Activated CD4-positive, alpha-beta T cell treated with anti-CD3 and anti-CD28 coated beads, Interleukin-2, amount 10 ng/mL, durations not matched to agents 24 days and 14 days (primary cell): ENCODE results near the gene ITPR2. TPM values are rescaled to one million over a fixed set of nuclear protein-coding genes. Genes with fewer than 3 reads are reported as not detected.

Experiments
- DNase-seq: peaks from one replicate; pipeline ENCODE4 v3.0.0; 2022
- H3K27ac Mint-ChIP-seq: one replicate; pipeline ENCODE4 v1.8.0; 2022; ENCODE audit warnings: mild to moderate bottlenecking, mixed read lengths
- H3K27me3 Mint-ChIP-seq: one replicate; pipeline ENCODE4 v1.8.0; 2022; ENCODE audit warnings: mixed read lengths
- H3K36me3 Mint-ChIP-seq: one replicate; pipeline ENCODE4 v1.8.0; 2022; ENCODE audit warnings: low read depth, mild to moderate bottlenecking, mixed read lengths
- H3K4me1 Mint-ChIP-seq: one replicate; pipeline ENCODE4 v1.8.0; 2021; ENCODE audit warnings: mixed read lengths
- H3K4me3 Mint-ChIP-seq: one replicate; pipeline ENCODE4 v1.8.0; 2022; ENCODE audit warnings: mild to moderate bottlenecking, moderate library complexity, mixed read lengths
- H3K9me3 Mint-ChIP-seq: one replicate; pipeline ENCODE4 v1.8.0; 2021; ENCODE audit warnings: mixed read lengths
- intact Hi-C: fragments of 100-400 bp; cut with micrococcal nuclease; formaldehyde crosslinking; loops from one replicate; pipeline ENCODE4 v1.15.1; 2023
- total RNA-seq: library from RNA; stranded (reverse); gene quantifications from 2 replicates; pipeline ENCODE4 v1.2.3, GENCODE V29; 2022

The ITPR2 gene
- total RNA-seq, 1 donor from 2014 or later: 46.0 TPM

DNA sequence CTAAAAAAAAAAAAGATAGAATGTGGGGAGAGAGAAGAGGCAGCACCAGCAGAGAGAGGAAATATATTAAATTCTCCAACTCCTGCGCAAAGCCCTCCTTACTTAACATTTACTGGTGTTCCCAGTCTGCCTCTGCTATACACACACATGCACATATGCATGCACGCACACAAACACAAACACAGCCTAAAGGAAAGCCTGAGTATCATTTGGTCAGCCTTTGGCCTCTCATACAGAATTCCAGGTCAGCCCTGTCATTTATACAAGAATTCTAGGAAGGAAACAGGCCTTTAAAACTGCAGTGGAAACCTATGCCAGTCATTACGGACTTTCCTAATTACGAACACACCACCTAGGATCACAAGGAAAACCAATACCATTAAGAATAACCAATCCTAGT lies 269.4 kb downstream of the ITPR2 start:
- DNase-seq: no peak
- H3K27me3 Mint-ChIP-seq: peaks cover 2% of the 10 kb centered on the region
- no peaks in the 10 kb centered on the region for H3K9me3 Mint-ChIP-seq
- peaks cover 7% of the 10 kb centered on the region for H3K36me3 Mint-ChIP-seq
- H3K4me3 Mint-ChIP-seq: no peak overlapping the region
- no peak overlapping the region for H3K27ac Mint-ChIP-seq
- intact Hi-C loops: no loop called here
- H3K4me1 Mint-ChIP-seq: no peaks in the 10 kb centered on the region

DNA sequence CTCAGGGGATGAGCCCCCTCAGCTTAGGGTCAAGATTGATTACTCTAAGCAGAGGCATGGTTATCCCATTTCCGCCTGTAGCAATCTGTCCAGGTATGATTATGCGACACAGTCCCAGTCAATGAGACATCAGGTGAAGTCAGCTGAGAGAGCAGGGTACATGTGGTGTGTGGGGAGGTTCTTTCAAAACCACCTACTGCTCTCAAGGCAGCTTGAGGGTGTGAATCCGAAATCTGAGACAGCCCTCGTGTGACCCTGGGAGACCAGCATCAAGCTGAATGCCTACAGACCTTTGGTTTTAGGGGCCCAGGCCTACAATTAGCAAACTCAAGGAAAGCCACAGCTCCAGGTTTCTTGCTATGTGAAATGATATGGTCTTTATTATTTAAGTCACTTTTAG lies 275.7 kb downstream of the ITPR2 start:
- Mint-ChIP-seq H3K27ac (no peak overlapping the region), H3K4me3 (no peak overlapping the region), H3K36me3 (peaks cover 16% of the 10 kb centered on the region), H3K4me1 (peaks cover 5% of the 10 kb centered on the region), H3K27me3 (no peaks in the 10 kb centered on the region), H3K9me3 (no peaks in the 10 kb centered on the region)
- DNase-seq: no peak
- intact Hi-C loops: no loop called here

DNA sequence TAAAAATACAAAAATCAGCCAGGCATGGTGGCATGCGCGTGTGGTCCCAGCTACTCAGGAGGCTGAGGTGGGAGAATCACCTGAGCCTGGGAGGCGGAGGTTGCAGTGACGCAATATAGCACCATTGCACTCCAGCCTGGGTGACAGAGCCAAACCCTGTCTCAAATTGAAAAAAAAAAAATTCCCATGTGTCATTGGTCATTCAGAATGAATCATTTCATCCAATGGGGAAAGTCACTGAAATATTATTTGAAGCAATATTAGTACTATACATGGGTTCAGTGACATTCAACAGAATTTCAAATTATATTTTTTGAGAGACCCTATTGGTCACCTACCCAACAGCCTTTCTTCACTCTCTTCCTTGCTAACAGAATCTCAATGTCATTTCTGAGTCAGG lies 276.1 kb downstream of the ITPR2 start:
- Mint-ChIP-seq H3K27ac (no peak overlapping the region), H3K4me3 (no peak overlapping the region), H3K27me3 (no peaks in the 10 kb centered on the region), H3K4me1 (peaks cover 5% of the 10 kb centered on the region), H3K36me3 (peaks cover 12% of the 10 kb centered on the region), H3K9me3 (no peaks in the 10 kb centered on the region)
- intact Hi-C loops: no loop called here
- DNase-seq: no peak

DNA sequence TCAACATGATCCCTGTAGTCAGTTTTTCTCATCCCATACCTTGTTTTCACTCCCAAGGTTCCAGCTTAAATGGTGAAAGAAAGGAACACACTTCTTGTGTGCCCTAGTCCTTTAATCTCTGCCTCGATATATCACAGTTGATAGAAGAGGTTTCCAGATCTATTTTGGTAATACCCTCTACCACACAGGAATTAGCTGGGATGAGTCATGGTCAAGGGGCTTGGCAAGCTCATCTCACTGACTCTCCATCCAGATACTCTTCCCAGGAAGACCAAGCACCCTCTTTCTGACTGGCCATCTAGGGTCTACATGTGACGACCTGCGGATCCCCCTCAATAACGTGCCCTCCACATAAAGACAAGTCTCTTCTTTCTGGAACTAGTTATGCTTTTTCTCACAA lies 277.9 kb downstream of the ITPR2 start:
- Mint-ChIP-seq H3K27me3 (no peaks in the 10 kb centered on the region), H3K4me1 (peaks cover 5% of the 10 kb centered on the region), H3K9me3 (no peaks in the 10 kb centered on the region), H3K36me3 (peaks cover 17% of the 10 kb centered on the region), H3K27ac (no peak overlapping the region), H3K4me3 (no peak overlapping the region)
- no peak for DNase-seq
- intact Hi-C loops: no loop called here

- DNase-seq: no peak
- Mint-ChIP-seq H3K9me3 (no peaks in the 10 kb centered on the region), H3K27me3 (no peaks in the 10 kb centered on the region), H3K4me3 (no peak overlapping the region), H3K4me1 (peaks cover 5% of the 10 kb centered on the region), H3K36me3 (peaks cover 17% of the 10 kb centered on the region), H3K27ac (no peak overlapping the region)
- intact Hi-C loops: no loop called here
Measured at GRCh38 chr12:26554332-26554731, 278.7 kb downstream of the ITPR2 start.

DNA sequence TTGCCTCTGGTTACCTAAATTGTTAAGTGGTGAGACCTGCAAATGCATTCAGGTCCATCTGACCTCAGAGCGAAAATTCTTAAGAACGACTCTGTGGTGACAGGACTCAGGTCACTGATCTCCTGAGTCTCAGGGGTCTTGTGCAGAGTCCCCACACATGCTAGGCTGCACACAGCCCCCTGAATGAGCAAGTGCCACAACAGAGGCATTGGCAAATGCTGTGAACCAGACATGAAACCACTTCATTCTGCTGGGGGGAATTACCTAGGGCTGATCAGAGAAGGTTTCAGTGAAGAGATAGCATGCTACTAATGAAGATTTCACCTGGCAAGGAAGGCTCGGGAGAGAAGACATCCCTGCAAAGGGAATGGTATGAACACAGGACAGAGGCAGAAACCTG lies 281.6 kb downstream of the ITPR2 start:
- Mint-ChIP-seq H3K9me3 (no peaks in the 10 kb centered on the region), H3K4me1 (peaks cover 5% of the 10 kb centered on the region), H3K4me3 (no peak overlapping the region), H3K36me3 (peaks cover 19% of the 10 kb centered on the region), H3K27ac (no peak overlapping the region), H3K27me3 (no peaks in the 10 kb centered on the region)
- no peak for DNase-seq
- intact Hi-C loops: no loop called here

DNA sequence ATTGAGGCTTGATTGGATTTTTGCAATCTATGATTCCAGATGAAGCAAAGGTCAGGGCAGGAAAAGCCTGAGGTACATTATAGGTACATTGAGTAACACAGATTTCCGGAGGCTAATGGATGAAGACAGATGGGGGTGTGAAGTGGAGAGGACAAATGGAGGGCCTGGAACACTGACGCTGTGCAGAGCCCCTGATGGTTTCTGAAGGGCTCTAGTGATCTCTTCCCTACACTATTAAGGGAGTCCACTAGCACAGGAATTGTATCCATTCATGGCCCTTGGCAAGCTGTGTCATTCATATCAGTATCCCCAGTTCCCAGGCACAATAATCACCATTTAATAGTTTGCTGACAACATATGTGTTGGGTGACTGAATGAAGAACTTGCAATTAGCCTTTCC lies 284.8 kb downstream of the ITPR2 start:
- Mint-ChIP-seq H3K36me3 (peaks cover 17% of the 10 kb centered on the region), H3K27ac (no peak overlapping the region), H3K4me1 (no peaks in the 10 kb centered on the region), H3K9me3 (no peaks in the 10 kb centered on the region), H3K4me3 (no peak overlapping the region), H3K27me3 (no peaks in the 10 kb centered on the region)
- DNase-seq: no peak
- intact Hi-C loops: no loop called here

DNA sequence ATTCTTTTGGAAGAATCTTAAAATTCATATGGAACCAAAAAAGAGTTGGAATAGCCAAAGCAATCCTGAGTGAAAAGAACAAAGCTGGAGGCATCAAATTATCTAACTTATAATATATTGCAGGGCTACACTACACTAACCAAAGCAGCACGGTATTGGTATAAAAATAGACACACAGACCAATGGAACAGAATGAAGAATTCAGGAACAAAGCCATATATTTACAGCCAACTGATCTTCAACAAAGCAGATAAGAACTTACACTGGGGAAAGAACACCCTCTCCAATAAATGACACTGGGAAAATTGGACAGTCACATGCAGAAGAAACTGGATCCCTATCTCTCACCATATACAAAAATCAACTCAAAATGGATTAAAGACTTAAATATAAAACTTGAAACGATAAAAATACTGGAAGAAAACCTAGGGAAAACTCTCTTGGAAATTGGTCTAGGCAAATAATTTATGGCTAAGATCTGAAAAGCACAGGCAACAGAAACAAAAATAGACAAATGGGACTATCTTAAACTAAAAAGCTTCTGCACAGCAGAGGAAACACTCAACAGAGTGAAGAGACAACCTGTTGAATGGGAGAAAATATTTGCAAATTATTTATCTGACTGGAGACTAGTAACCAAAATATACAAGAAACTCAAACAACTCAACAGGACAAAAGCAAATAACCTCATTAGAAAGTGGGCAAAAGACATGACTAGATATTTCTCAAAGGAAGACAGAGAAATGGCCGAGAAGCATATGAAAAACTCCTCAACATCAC lies 286.3 kb downstream of the ITPR2 start:
- DNase-seq: no peak
- intact Hi-C loops: no loop called here
- Mint-ChIP-seq H3K4me3 (no peak overlapping the region), H3K4me1 (no peaks in the 10 kb centered on the region), H3K9me3 (no peaks in the 10 kb centered on the region), H3K27me3 (no peaks in the 10 kb centered on the region), H3K27ac (no peak overlapping the region), H3K36me3 (peaks cover 16% of the 10 kb centered on the region)

GRCh38 chr12:26539131-26539530 lies 293.9 kb downstream of the ITPR2 start:
- intact Hi-C loops: no loop called here
- Mint-ChIP-seq H3K9me3 (no peaks in the 10 kb centered on the region), H3K27ac (no peak overlapping the region), H3K4me3 (no peak overlapping the region), H3K36me3 (peaks cover 7% of the 10 kb centered on the region), H3K4me1 (no peaks in the 10 kb centered on the region), H3K27me3 (no peaks in the 10 kb centered on the region)
- no peak for DNase-seq

- Mint-ChIP-seq H3K27ac (no peak overlapping the region), H3K27me3 (no peaks in the 10 kb centered on the region), H3K36me3 (peaks cover 10% of the 10 kb centered on the region), H3K4me1 (no peaks in the 10 kb centered on the region), H3K9me3 (peaks cover 3% of the 10 kb centered on the region), H3K4me3 (no peak overlapping the region)
- intact Hi-C loops: no loop called here
- no peak for DNase-seq
Measured at GRCh38 chr12:26537651-26538050, 295.3 kb downstream of the ITPR2 start.

GRCh38 chr12:26537126-26537525 lies 295.9 kb downstream of the ITPR2 start:
- H3K36me3 Mint-ChIP-seq: peaks cover 10% of the 10 kb centered on the region
- no peak for DNase-seq
- H3K27me3 Mint-ChIP-seq: no peaks in the 10 kb centered on the region
- peaks cover 3% of the 10 kb centered on the region for H3K9me3 Mint-ChIP-seq
- H3K4me3 Mint-ChIP-seq: no peak overlapping the region
- intact Hi-C loops: no loop called here
- no peak overlapping the region for H3K27ac Mint-ChIP-seq
- H3K4me1 Mint-ChIP-seq: no peaks in the 10 kb centered on the region

DNA sequence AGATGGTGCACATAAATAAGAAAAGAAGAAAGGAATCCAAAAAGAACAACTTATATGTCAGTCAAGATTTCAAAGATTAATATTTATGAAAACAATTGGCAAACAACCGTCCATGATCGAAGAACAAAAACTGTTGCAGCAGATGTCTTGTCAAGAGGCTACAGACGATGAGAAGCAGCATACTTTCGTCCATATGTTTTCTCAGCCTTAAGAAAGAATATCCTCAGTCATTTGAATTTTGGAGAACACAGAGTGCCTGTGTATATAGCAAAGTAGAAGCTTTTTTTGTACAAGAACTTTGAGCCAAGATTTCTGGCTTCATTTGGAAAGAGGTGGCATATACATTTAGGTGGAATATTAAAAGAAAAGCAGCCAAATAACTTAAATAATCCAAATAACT lies 297.2 kb downstream of the ITPR2 start:
- Mint-ChIP-seq H3K9me3 (peaks cover 3% of the 10 kb centered on the region), H3K27ac (no peak overlapping the region), H3K4me1 (no peaks in the 10 kb centered on the region), H3K4me3 (no peak overlapping the region), H3K27me3 (no peaks in the 10 kb centered on the region), H3K36me3 (peaks cover 10% of the 10 kb centered on the region)
- DNase-seq: no peak
- intact Hi-C loops: no loop called here

DNA sequence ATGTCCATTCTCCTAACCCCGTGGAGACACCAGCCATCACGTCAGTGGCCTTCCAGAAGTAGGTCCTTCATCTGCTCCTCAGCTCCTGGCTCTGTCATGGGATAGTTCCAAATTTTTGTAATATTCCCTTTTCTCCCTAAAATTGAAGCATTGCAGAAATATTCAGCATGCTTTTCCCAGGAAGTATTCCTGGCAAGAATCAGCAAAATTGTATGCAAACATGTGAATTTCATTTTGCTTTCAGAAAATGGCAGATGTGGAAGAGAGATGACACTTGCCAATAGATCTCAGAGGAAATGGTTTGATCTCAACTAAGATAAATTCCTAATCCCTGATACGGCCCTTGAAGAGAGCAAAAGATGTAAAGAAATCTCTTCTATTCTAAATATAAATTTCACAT lies 298.9 kb downstream of the ITPR2 start:
- no peak overlapping the region for H3K4me3 Mint-ChIP-seq
- H3K36me3 Mint-ChIP-seq: peaks cover 13% of the 10 kb centered on the region
- H3K27me3 Mint-ChIP-seq: no peaks in the 10 kb centered on the region
- intact Hi-C loops: no loop called here
- H3K9me3 Mint-ChIP-seq: peaks cover 3% of the 10 kb centered on the region
- no peak overlapping the region for H3K27ac Mint-ChIP-seq
- no peak for DNase-seq
- no peaks in the 10 kb centered on the region for H3K4me1 Mint-ChIP-seq

GRCh38 chr12:26533211-26533610 lies 299.8 kb downstream of the ITPR2 start:
- no peak overlapping the region for H3K27ac Mint-ChIP-seq
- H3K4me1 Mint-ChIP-seq: no peaks in the 10 kb centered on the region
- no peak for DNase-seq
- no peaks in the 10 kb centered on the region for H3K27me3 Mint-ChIP-seq
- peaks cover 13% of the 10 kb centered on the region for H3K36me3 Mint-ChIP-seq
- peaks cover 3% of the 10 kb centered on the region for H3K9me3 Mint-ChIP-seq
- no peak overlapping the region for H3K4me3 Mint-ChIP-seq
- intact Hi-C loops: no loop called here

GRCh38 chr12:26530461-26530860 lies 302.5 kb downstream of the ITPR2 start:
- no peak overlapping the region for H3K4me3 Mint-ChIP-seq
- no peaks in the 10 kb centered on the region for H3K4me1 Mint-ChIP-seq
- intact Hi-C loops: no loop called here
- H3K27ac Mint-ChIP-seq: no peak overlapping the region
- H3K27me3 Mint-ChIP-seq: no peaks in the 10 kb centered on the region
- no peak for DNase-seq
- peaks cover 16% of the 10 kb centered on the region for H3K9me3 Mint-ChIP-seq
- peaks cover 20% of the 10 kb centered on the region for H3K36me3 Mint-ChIP-seq
